LNCaP clone FGC (cell line): ENCODE data around the gene HIVEP3.

Experiments
- DNase-seq: peaks from one replicate; pipeline ENCODE4 v3.0.0-alpha.2; 2011; ENCODE audit warnings: low read depth
- H3K4me3 ChIP-seq: 2 replicates; pipeline ENCODE4 v1.5.1; 2011; ENCODE audit warnings: mild to moderate bottlenecking, low read depth, low read length, control low read depth
- CTCF ChIP-seq: IDR thresholded peaks from 2 replicates; pipeline ENCODE4 v1.5.1; 2012; ENCODE audit warnings: mild to moderate bottlenecking; ENCODE audit not compliant: control insufficient read depth, insufficient read depth; ENCODE audit errors: extremely low read depth

HIVEP3 gene

GRCh38 chr1:41456847-41457540 is 461.7 kb downstream of the HIVEP3 start:
- TF ChIP-seq CTCF = no peak
- H3K4me3 ChIP-seq = no peak overlapping the region
- no peak for DNase-seq
